Measurements from ENCODE around the gene PRKCI. TPM values are rescaled to one million over a fixed set of nuclear protein-coding genes. Genes with fewer than 3 reads are reported as not detected.

PRKCI gene
- total and polyA plus RNA-seq, 2 of the 4 experiments (the other 2 are of a cell fraction) = 28.7 to 53.4 TPM

- Histone ChIP-seq H3K9me1 (ENCODE audit: insufficient read depth, low read length) (no peaks in the 10 kb centered on the region), H3K14ac (replicated peaks; ENCODE audit: low read depth, low read length) (no peak overlapping the region), H3K4me2 (ENCODE audit: low read depth, low read length) (no peak overlapping the region), H3K27me3 (ENCODE audit: control insufficient read depth, insufficient read depth, low read length) (no peaks in the 10 kb centered on the region), H4K8ac (ENCODE audit: low read depth in 2 of 2, low read length in 2 of 2) (no peak overlapping the region), H3K27ac (ENCODE audit: insufficient read depth, low read length) (no peak overlapping the region; the same call in 1 of the 2 replicates), H3K4ac (ENCODE audit: low read depth, low read length) (no peak overlapping the region), H2BK120ac (ENCODE audit: low read depth, low read length) (no peak overlapping the region), H3K18ac (ENCODE audit: low read depth, low read length) (no peak overlapping the region), H2BK15ac (ENCODE audit: low read depth, low read length) (no peak overlapping the region), H2BK20ac (ENCODE audit: low read depth, low read length) (no peak overlapping the region), H3K56ac (ENCODE audit: extremely low read depth, insufficient read depth, low read length) (no peak overlapping the region), H3K9me3 (ENCODE audit: control insufficient read depth, insufficient read depth, low read length) (no peaks in the 10 kb centered on the region), H3K4me3 (ENCODE audit: insufficient read depth, low read depth, low read length) (no peak overlapping the region), H3K23ac (ENCODE audit: low read depth, low read length) (no peak overlapping the region), H3K36me3 (ENCODE audit: control insufficient read depth, insufficient read depth, low read length) (peaks cover 28% of the 10 kb centered on the region), H4K91ac (ENCODE audit: insufficient read depth, low read depth, low read length) (no peak overlapping the region), H3K79me1 (ENCODE audit: low read depth in 1 of 2, low read length in 2 of 2) (peaks cover 27 to 66% of the 10 kb centered on the region in 2 experiments), H2AK9ac (replicated peaks; ENCODE audit: low read depth, low read length, poor library complexity) (no peak overlapping the region), H3K9ac (ENCODE audit: low read depth, low read length) (no peak overlapping the region), H2AK5ac (ENCODE audit: low read depth, low read length) (no peak overlapping the region), H2AFZ (replicated peaks; ENCODE audit: low read length, poor library complexity) (no peak overlapping the region), H3K4me1 (ENCODE audit: control insufficient read depth, insufficient read depth, low read length) (no peaks in the 10 kb centered on the region), H2BK5ac (ENCODE audit: low read depth, low read length, poor library complexity, severe bottlenecking) (no peak overlapping the region), H4K20me1 (ENCODE audit: insufficient read depth, low read length) (no peaks in the 10 kb centered on the region; the same call in 1 of the 2 replicates), H4K5ac (ENCODE audit: low read depth, low read length) (no peak overlapping the region)
- intact Hi-C loops (cut with micrococcal nuclease) = no loop called here
- DNase-seq = no peak
- dilution Hi-C loops (cut with HindIII; ENCODE audit: low sequenced_read_pairs, unreplicated experiment) = no loop called here
- TF ChIP-seq POLR2A (IDR thresholded peaks at IDR 0.05; ENCODE audit: low read depth, low read length) (no peak), FOS (IDR thresholded peaks at IDR 0.05; ENCODE audit: low read depth, low read length) (no peak), USF2 (IDR thresholded peaks at IDR 0.05; ENCODE audit: low read depth, low read length) (no peak), NFE2L2 (IDR thresholded peaks at IDR 0.05; ENCODE audit: low read depth, low read length) (no peak), SMC3 (IDR thresholded peaks at IDR 0.05; ENCODE audit: low read depth, low read length) (no peak), CTCF (conservative IDR thresholded peaks at IDR 0.05; ENCODE audit: low read depth, low read length) (no peak), ELK1 (IDR thresholded peaks at IDR 0.05; ENCODE audit: borderline replicate concordance, low read depth, low read length) (no peak), MXI1 (IDR thresholded peaks at IDR 0.05; ENCODE audit: borderline replicate concordance, low read depth, low read length) (no peak), BHLHE40 (IDR thresholded peaks at IDR 0.05; ENCODE audit: low read depth, low read length) (no peak), CEBPB (IDR thresholded peaks at IDR 0.05; ENCODE audit: low read depth, low read length) (no peak), RFX5 (IDR thresholded peaks at IDR 0.05; ENCODE audit: low read depth, low read length) (no peak), CHD1 (IDR thresholded peaks at IDR 0.05; ENCODE audit: low read depth, low read length) (no peak), RCOR1 (IDR thresholded peaks at IDR 0.05; ENCODE audit: insufficient replicate concordance, low read length) (no peak), MAZ (IDR thresholded peaks at IDR 0.05; ENCODE audit: borderline replicate concordance, low read depth, low read length) (no peak), MAFK (IDR thresholded peaks at IDR 0.05; ENCODE audit: low read depth, low read length) (no peak), RAD21 (IDR thresholded peaks at IDR 0.05; ENCODE audit: low read length) (no peak)
- BruUV-seq (replicated peaks) = no TSS peak
- WGBS, 2 experiments (ENCODE audit: extremely low coverage in 2 of 2, insufficient read length in 1 of 2) = no CpG with 5 or more reads among the region's 1 CpG
- ATAC-seq (ENCODE audit: low read depth) = no peak
- POLR2A ChIA-PET (ENCODE audit: unreplicated experiment) = no interaction called here
- in situ Hi-C loops (cut with MboI; ENCODE audit: low sequenced_read_pairs) = no loop called here
- CTCF ChIA-PET = no interaction called here
Measured at GRCh38 chr3:170240142-170240541, 17.9 kb downstream of the PRKCI start.
